Esophagus squamous epithelium (tissue), 5 donors: ENCODE data around the gene RTN4RL1. TPM values are rescaled to one million over a fixed set of nuclear protein-coding genes. Genes with fewer than 3 reads are reported as not detected.

Experiments used
- DNase-seq: peaks from one replicate; lab custom pipeline; 2025; lab: John Stamatoyannopoulos, UW
- H3K27ac ChIP-seq, 4 donors: fragments of 200-600 bp; sonication (generic); one replicate each; pipeline ENCODE4 v1.5.1; 2016 to 2019; ENCODE audit warnings: mild to moderate bottlenecking in 1 of 4
- H3K27me3 ChIP-seq, 4 donors: fragments of 200-600 bp; sonication (generic); 1 replicate in 3 of 4; 2 replicates in 1 of 4; pipeline versions ENCODE4 v1.5.1 to v1.6.0; 2017 to 2021; ENCODE audit warnings: antibody characterized with exemption in 1 of 4
- H3K36me3 ChIP-seq, 3 donors: fragments of 200-600 bp; sonication (generic); one replicate each; pipeline ENCODE4 v1.5.1; 2016 to 2019
- H3K4me1 ChIP-seq, 3 donors: fragments of 200-600 bp; sonication (generic); one replicate each; pipeline ENCODE4 v1.5.1; 2017 to 2019
- H3K4me3 ChIP-seq, 4 donors: fragments of 200-600 bp; sonication (generic); 1 replicate in 3 of 4; 2 replicates in 1 of 4; pipeline ENCODE4 v1.5.1; 2016 to 2019; ENCODE audit warnings: mild to moderate bottlenecking in 2 of 4, moderate library complexity in 1 of 4
- H3K9me3 ChIP-seq, 3 donors: fragments of 200-600 bp; sonication (generic); one replicate each; pipeline ENCODE4 v1.5.1; 2016 to 2019
- POLR2A ChIP-seq, 4 donors: fragments of 450-650 bp; IDR thresholded peaks; one replicate each; pipeline ENCODE4 v1.6.1; 2017; ENCODE audit warnings: antibody characterized with exemption in 4 of 4, mild to moderate bottlenecking in 4 of 4, moderate library complexity in 3 of 4
- WGBS, 2 donors: methylation state at CpG; one replicate each; pipeline ENCODE4 v1.1.5; 2018; 5-methylcytosine and 5-hydroxymethylcytosine counted together
- intact Hi-C: fragments of 100-400 bp; cut with DNase I; formaldehyde crosslinking; loops from one replicate; pipeline ENCODE4 v1.15.0; 2022
- total RNA-seq, 4 donors: library from RNA; depleted of rRNA; stranded (reverse); fragments of >200 nt; gene quantifications; one replicate each; pipeline ENCODE4 v1.1.0, GENCODE V29; 2016
- TF ChIP-seq, protein P1 (sequence below), 6 experiments: fragments of 450-650 bp in 4 of 6; fragments of 200-600 bp in 2 of 6; sonication (generic) in 2 of 6; IDR thresholded peaks; one replicate each; pipeline ENCODE4 v1.5.1; 2016 to 2019; ENCODE audit warnings: antibody characterized with exemption in 6 of 6, mild to moderate bottlenecking in 4 of 6, moderate library complexity in 4 of 6
- donor health status: DM: yes; HTN: yes; CAD: no.

The RTN4RL1 gene
- total RNA-seq, 4 donors from 2014 or later = 1.1 to 4.0 (median 2.0) TPM

DNA sequence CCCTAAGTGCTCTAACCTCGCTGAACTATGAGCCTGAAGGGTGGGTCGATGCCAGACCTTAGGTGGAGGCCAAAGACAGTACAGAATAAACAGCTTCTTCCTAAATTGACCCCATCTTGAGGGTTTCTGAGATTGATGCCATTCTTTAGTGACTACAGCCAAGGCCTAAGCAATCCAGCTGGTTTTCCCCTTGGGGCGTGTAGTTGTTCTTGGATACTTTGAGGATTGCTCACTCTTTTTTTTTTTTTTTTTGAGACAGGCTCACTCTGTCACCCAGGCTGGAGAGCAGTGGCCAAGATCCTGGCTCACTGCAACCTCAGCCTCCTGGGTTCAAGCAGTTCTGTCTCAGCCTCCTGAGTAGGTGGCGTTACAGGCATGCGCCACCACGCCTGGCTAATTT is 18.7 kb upstream of the RTN4RL1 start:
- H3K27ac ChIP-seq = peak overlapping the region; percentile 62 to 94 (median 90)
- no peaks in the 10 kb centered on the region for H3K9me3 ChIP-seq
- WGBS, 2 donors = 52% methylated on average over 6 of the region's 6 CpGs
- H3K27me3 ChIP-seq = no peaks in the 10 kb centered on the region
- H3K4me1 ChIP-seq = peaks cover 16 to 41% (median 31%) of the 10 kb centered on the region in 3 donors
- peaks cover 0 to 35% (median 6%) of the 10 kb centered on the region in 3 donors for H3K36me3 ChIP-seq
- no peak for DNase-seq
- intact Hi-C loops = no loop called here
- no peak overlapping the region for H3K4me3 ChIP-seq
- TF ChIP-seq, protein P1, sequence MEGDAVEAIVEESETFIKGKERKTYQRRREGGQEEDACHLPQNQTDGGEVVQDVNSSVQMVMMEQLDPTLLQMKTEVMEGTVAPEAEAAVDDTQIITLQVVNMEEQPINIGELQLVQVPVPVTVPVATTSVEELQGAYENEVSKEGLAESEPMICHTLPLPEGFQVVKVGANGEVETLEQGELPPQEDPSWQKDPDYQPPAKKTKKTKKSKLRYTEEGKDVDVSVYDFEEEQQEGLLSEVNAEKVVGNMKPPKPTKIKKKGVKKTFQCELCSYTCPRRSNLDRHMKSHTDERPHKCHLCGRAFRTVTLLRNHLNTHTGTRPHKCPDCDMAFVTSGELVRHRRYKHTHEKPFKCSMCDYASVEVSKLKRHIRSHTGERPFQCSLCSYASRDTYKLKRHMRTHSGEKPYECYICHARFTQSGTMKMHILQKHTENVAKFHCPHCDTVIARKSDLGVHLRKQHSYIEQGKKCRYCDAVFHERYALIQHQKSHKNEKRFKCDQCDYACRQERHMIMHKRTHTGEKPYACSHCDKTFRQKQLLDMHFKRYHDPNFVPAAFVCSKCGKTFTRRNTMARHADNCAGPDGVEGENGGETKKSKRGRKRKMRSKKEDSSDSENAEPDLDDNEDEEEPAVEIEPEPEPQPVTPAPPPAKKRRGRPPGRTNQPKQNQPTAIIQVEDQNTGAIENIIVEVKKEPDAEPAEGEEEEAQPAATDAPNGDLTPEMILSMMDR (IDR thresholded peaks at IDR 0.05) = no peak
- TF ChIP-seq POLR2A (IDR thresholded peaks at IDR 0.05) = no peak

DNA sequence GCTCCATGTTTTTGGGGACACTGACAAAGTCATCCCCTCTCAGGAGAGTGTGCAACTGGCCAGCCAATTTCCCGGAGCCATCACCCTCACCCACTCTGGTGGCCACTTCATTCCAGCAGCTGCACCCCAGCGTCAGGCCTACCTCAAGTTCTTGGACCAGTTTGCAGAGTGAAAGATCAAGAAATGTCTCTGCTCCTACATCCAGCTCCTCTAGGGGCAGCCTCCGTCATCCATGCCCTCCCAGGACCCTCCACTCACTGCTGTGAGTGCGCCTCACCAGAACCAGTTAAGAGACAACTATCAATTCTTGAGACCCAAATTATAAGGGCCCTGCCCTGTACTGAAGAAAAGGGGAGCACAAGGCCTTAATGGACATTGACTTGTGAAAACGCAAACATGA is 17.8 kb upstream of the RTN4RL1 start:
- H3K4me3 ChIP-seq = peak overlapping the region; percentile 63 to 85 (median 78)
- no peaks in the 10 kb centered on the region for H3K9me3 ChIP-seq
- intact Hi-C loops = no loop called here
- H3K27ac ChIP-seq = peak overlapping the region; percentile 90 to 95 (median 92)
- 78 to 84% methylated on average over 4 to 5 of the region's 5 CpGs for WGBS, 2 donors
- no peak for DNase-seq
- H3K27me3 ChIP-seq = no peaks in the 10 kb centered on the region
- H3K36me3 ChIP-seq = peaks cover 0 to 43% (median 6%) of the 10 kb centered on the region in 3 donors
- H3K4me1 ChIP-seq = peaks cover 15 to 37% (median 28%) of the 10 kb centered on the region in 3 donors
- no peak for TF ChIP-seq POLR2A (IDR thresholded peaks at IDR 0.05)
- TF ChIP-seq, protein P1 (IDR thresholded peaks at IDR 0.05) = no peak

DNA sequence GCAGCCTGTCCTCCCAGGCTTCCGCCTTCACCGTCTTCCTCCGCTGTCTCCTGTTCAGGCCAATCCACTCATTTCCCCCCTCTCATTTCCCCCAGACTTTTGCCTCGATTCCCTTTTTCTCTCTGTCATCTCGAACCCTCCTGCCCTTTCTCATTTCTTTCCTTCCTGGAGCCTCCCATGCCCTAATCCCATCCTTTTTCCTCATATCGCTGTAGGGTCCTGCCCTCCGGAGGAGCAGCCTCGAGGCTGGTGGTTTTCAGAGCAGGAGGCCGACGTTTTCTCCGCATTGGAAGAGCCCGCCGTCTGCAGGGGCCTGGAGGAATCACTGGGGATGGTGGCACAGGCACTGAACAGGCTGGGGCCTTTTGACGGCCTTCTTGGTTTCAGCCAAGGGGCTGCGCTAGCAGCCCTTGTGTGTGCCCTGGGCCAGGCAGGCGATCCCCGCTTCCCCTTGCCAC is 17.3 kb upstream of the RTN4RL1 start:
- Histone ChIP-seq H3K4me1 (peaks cover 15 to 37% (median 28%) of the 10 kb centered on the region in 3 donors), H3K4me3 (peak overlapping the region; percentile 63 to 85 (median 78)), H3K9me3 (no peaks in the 10 kb centered on the region), H3K36me3 (peaks cover 0 to 48% (median 6%) of the 10 kb centered on the region in 3 donors), H3K27me3 (no peaks in the 10 kb centered on the region), H3K27ac (peak overlapping the region; percentile 90 to 95 (median 92))
- no peak for DNase-seq
- intact Hi-C loops = no loop called here
- 3 to 16% methylated on average over 6 to 14 of the region's 17 CpGs for WGBS, 2 donors
- no peak for TF ChIP-seq POLR2A (IDR thresholded peaks at IDR 0.05)
- TF ChIP-seq, protein P1 (IDR thresholded peaks at IDR 0.05) = no peak

DNA sequence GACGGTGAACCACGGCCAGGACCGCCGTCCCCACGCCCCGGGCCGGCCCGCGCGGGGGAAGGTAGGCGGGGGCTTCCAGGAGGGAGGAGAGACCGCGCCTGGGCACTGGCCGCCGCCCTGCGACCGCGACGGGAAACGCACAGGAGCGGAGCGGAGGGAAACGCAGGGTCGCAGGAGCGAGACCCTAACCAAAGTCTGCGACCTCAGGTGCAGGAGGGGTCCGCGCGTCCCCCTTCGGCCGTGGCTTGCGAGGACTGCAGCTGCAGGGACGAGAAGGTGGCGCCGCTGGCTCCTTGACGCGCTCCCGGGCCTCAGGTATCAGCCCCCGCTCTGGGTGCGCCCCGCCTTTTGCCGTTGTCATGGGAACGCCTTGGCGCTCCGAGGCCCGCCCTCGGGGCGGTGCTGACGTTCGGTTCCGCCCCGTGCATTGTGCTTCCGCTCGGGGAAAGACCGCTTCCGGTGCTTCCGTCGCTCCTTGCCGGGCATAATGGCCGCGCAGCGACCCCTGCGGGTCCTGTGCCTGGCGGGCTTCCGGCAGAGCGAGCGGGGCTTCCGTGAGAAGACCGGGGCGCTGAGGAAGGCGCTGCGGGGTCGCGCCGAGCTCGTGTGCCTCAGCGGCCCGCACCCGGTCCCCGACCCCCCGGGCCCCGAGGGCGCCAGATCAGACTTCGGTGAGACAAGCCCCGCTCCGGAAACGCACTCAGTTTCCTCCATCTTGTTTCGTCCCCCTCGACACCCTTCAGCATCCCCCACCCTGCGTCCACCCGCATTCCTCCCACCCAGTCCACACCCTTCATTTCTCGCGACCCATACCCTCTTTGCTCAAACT is 16.6 kb upstream of the RTN4RL1 start, which contains the start of gene OVCA2:
Gene OVCA2, plus strand, starts transcription at position 462 of the 829 bp plus-strand sequence. Its CDS starts 26 bp downstream, at position 488.
- DNase-seq = peak; percentile 55
- H3K9me3 ChIP-seq = no peaks in the 10 kb centered on the region
- intact Hi-C loops = no loop called here
- H3K27ac ChIP-seq = peak within 1 kb of the TSS; percentile 90 to 95 (median 92)
- WGBS, 2 donors = 1% methylated on average over 12 to 15 of the region's 93 CpGs
- no peaks in the 10 kb centered on the region for H3K27me3 ChIP-seq
- H3K36me3 ChIP-seq = peaks cover 4 to 55% (median 6%) of the 10 kb centered on the region in 3 donors
- TF ChIP-seq POLR2A (IDR thresholded peaks at IDR 0.05) = peak in 3 of 4 donors; percentile 2 to 72 (median 55)
- TF ChIP-seq, protein P1 (IDR thresholded peaks at IDR 0.05) = peak in 4 of 6 experiments; percentile 39 to 79 (median 44)
- H3K4me3 ChIP-seq = peak within 1 kb of the TSS; percentile 63 to 85 (median 78)
- H3K4me1 ChIP-seq = peaks cover 15 to 37% (median 28%) of the 10 kb centered on the region in 3 donors
